HL-60/S4 treated with retinoic acid at 250 ng/mL for 4 days and 3 days (cell line): Measurements from ENCODE around the gene LRRC39.

Experiments used
- in situ Hi-C: fragments of 300-500 bp; cut with MboI; formaldehyde crosslinking; loops from 2 replicates; pipeline ENCODE4 v1.7.0; 2022; ENCODE audit warnings: low sequenced_read_pairs

Gene LRRC39

DNA sequence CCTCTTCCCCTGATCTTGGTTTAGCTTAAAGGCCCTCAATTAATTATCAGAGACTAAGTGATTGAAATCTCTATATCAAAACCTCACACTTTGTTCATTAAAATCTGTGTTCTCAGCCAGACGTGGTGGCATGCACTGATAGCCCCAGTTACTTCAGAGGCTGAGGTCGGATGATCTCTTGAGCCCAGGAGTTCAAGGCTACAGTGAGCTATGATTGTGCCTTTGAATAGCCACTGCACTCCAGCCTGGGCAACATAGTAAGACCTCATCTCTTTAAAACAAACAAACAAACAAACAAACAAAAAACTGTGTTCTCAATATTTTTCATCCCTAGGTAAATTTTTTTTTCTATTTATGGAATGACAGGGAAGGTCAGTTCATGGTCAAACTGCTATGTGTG is 26.4 kb downstream of the LRRC39 start:
- in situ Hi-C loops: no loop called here

DNA sequence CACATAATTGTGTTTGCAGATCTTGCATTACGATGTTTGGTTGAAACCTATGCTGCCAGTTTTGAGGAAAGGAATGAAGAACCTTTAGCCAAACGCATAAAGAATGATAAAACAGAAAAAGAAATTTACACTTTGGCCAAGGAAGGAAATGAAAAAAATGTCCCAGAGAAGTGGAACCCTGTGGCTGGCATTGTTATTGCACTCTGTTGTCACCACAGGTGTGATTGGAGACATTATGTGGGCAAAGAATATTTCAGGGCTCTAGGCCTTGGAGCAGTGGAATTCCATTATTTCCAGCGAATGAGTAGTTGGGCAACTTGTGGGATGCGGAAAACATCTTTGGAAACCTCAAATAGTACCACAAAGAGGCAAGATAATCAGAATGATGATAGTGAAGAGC is 30.2 kb downstream of the LRRC39 start:
- in situ Hi-C loops: no loop called here

- in situ Hi-C loops: no loop called here
These were observed 31.1 kb downstream of the LRRC39 start for GRCh38 chr1:100146958-100147357.

DNA sequence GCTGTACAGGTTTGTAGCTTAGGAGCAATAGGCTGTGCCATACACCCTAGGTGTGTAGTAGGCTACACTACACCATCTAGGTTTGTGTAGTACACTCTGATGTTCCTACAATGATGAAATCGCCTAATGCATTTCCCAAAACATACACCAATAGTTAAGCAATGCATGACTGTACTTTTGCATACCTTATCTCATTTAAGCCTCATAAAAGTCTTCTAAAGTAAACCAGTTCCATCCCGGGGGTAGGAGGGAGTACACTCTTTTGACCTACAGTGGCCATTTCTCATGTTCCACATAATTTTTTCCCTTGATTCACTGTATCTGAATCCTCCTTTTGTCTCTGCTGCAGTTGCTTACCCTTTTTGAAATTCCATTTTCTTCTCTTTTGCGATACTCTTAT is 32.9 kb downstream of the LRRC39 start:
- in situ Hi-C loops: no loop called here

DNA sequence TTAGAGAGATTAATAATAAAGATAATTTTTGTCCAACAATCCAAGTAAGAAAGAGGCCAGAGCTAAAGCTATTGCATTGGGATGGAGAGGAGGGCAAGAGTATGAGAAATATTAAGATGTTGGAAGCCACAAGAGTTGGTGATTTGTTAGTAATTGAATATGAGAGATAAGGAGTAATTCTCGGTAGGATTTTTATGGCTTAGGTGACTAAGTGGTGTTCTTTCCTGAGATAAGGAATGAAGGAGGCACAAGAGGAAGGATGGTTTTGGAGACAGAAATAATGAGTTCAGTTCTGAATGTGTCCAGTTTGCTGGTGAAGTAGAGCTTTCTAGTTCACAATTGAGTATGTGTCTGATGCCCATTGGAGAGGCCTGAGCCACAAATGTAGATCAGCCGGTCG is 35.7 kb downstream of the LRRC39 start:
- in situ Hi-C loops: no loop called here

GRCh38 chr1:100141192-100141591 is 36.9 kb downstream of the LRRC39 start:
- in situ Hi-C loops: no loop called here

DNA sequence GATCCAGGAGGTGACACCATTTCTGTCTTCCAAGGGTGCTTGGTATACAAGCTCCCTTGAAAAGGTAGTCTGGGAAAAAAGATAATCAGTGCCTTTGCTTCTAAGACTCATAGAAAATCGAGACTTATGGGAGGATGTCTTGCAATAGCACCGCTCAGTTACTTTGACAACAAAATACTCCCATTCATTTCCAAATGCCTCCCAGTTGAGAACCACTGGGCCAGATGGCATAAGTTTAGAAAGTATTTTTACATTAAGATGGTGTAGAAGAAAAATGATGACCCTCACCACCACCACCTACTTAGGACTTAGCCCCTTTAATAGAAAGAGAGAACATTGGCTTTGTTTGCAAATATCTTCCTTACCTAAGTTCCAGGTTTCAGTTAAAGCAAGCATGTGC is 40.5 kb downstream of the LRRC39 start:
- in situ Hi-C loops: no loop called here

DNA sequence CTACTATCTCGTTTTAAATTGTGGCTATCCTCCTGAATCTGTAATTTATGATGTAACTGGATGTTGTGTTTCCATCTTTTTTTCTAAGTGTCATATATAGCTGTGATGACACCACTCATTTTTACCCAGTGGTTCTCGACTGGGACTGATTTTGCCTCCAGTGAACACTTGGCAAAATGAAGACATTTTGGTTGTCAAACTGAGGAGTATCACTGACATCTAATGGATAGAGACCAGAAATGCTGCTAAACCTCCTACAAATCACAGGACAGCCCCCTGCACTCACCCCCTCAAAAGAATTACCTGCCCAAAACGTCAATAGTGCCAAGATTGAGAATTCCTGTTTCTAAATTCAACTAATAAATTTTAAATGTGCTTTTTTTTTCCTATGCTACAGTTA is 43.2 kb downstream of the LRRC39 start:
- in situ Hi-C loops: no loop called here

DNA sequence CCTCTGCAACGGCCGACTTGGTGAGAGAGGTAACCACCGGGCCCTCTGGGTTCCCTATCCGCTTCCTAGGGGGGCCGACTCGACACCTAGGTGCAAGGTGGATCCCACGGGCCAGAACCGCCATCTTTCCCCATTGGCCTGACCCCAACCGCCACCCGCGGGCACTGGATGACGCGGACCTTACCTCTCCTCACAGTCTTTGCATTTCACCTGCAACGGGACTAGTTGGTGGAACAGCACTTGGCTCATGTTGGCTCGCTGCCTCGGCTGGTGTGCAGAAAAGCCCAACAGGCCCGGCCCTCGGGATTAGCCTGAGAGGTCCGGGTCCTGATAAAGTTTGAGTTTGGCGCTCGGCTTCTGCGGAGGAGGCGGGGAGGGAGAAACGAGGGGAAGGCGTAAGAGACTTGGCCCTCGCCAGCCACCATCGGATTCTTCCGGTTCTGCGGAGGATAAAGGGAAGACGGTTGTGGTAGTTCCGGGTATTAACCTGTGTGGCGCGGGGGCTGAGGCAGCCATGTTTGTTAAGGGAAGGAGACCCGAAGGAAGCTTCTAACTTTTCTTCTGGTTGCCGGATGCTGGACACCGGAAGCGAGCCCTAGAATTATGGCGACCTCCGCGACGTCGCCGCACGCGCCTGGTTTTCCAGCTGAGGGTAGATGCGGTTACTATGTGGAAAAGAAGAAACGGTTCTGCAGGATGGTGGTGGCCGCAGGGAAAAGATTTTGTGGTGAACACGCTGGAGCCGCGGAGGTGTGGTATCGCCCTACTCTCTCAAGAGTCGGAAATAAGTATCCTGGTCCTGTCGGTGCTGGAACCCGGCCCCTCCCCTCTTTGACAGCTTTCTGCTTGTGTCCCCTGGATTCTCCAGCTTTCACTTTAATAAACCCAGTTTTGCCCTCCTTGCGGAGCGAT is 45.2 kb downstream of the LRRC39 start, which contains the start of the genes SASS6 and TRMT13:
SASS6 (minus strand) TSS at position 365 of the 912 bp plus-strand sequence; CDS start at position 249, 116 bp downstream.
TRMT13 (plus strand) TSS at position 598 of the 912 bp plus-strand sequence; CDS start at position 604, 6 bp downstream.
- in situ Hi-C loops: no loop called here

GRCh38 chr1:100131623-100132022 is 46.4 kb downstream of the LRRC39 start:
- in situ Hi-C loops: no loop called here

DNA sequence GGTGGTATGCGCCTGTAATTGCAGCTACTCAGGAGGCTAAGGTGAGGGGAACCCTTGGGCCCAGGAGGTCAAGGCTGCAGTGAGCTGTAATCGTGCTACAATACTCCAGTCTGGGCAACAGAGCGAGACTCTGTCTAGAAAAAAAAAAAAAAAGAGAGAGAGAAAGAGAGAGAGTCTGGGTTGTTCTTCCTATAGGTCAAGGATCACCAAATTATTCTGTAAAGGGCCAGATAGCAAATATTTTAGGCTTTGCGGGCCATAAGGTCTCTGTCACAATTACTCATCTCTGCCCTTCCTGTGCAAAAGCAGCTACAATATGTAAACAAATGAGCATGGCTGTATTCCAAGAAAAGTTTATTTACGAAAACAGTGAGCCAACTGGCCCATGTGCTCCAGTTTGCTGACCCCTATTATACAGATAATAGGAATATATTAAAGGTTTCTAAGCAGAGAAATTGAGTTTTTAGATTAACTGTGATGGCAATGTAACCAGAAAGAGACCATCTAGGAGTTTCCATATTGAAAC is 47.4 kb downstream of the LRRC39 start:
- in situ Hi-C loops: no loop called here

DNA sequence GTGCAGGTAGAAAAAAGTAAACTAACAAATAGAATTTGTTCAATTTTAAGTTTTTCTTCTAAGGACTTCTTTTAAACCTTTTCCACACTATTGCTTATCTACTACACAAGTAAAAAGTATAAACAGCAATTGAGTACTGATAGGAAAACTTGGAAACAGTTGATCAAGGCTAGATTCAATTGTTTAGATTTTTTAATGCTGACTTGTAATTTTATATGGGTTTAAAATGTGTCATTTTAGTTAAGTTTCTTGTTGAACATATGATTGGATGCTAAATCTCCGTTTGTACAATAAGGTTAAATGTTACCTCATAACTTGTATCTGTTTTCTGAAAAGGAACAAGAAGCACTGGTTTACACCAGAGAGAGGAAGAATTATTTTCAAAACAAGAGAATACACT is 50.8 kb downstream of the LRRC39 start:
- in situ Hi-C loops: no loop called here

GRCh38 chr1:100122177-100122576 is 55.9 kb downstream of the LRRC39 start:
- in situ Hi-C loops: no loop called here

DNA sequence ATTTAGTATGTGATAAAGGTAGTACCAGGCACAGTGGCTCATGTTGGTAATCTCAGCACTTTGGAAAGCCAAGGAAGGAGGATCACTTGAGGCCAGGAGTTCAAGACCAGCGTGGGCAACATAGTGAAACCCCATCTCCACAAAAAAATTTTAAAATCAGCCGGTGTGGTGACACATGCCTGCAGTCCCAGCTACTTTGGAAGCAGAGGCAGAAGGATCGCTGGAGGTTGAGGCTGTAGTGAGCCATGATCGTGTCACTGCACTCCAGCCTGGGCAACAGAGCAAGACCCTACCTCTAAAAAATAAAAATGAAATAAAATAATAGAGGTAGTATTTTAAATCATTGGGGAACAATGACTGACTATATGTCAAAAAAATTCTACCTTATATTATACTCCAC is 62.5 kb downstream of the LRRC39 start:
- in situ Hi-C loops: no loop called here

GRCh38 chr1:100109554-100110066 is 68.4 kb downstream of the LRRC39 start:
- in situ Hi-C loops: no loop called here

DNA sequence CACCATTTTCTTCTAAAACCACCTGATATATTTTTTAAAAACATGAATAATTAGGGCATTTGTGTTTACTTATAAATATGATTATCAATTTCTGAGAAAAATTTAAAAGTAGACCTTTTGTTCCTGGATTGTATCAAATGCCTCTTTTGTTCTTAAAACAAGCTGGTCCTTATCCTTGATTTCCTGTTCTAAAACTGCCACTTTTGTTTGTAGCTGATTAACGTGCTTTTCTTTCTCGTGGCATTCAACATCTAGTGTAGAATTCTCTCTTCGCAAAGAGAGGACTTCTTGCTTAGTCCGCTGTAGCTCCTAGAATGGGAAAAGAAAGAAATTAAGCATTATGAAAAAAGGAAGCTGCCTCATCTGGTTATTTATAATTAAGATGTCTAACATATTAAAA is 70.4 kb downstream of the LRRC39 start:
- in situ Hi-C loops: no loop called here

- in situ Hi-C loops: no loop called here
These were observed 76.5 kb downstream of the LRRC39 start for GRCh38 chr1:100101564-100101963.

GRCh38 chr1:100100202-100100601 is 77.9 kb downstream of the LRRC39 start:
- in situ Hi-C loops: no loop called here
